ENCODE results near the gene EYA2. TPM values are rescaled to one million over a fixed set of nuclear protein-coding genes. Genes with fewer than 3 reads are reported as not detected.
A peak's percentile ranks its signal among the peaks of the same experiment; 100 is the strongest.

Gene EYA2
- total RNA-seq, 4 donors from 2014 or later = 9.7 to 22.1 (median 14.3) TPM

DNA sequence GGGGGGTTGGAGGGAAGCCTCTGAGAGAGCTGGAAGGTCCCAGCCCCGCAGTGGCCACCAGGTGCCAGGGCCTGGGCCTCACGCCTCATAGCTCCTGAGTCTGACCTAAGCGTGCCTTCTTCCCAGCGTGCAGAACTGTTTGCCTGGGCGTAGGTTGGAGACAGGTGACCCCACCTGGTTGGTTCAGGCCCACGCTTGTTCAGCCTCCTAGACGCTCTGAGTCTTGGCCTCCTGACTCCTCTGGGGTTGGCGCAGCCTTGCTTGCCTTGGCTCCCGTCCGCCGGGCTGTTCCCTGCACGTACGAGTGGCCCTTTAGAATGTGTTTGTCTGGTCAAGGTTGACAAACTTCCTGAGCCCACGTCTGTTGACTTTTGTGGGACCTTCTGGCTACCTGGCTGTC is 70.8 kb downstream of the EYA2 start:
- Histone ChIP-seq H3K4me3 (no peak overlapping the region), H3K36me3 (no peaks in the 10 kb centered on the region), H3K27me3 (peaks cover 0 to 9% (median 0%) of the 10 kb centered on the region in 4 donors), H3K9me3 (no peaks in the 10 kb centered on the region), H3K27ac (peak overlapping the region; percentile 71 to 87 (median 82)), H3K4me1 (peaks cover 18 to 69% (median 24%) of the 10 kb centered on the region in 3 donors)
- intact Hi-C loops (cut with DNase I) = no loop called here
- no peak for DNase-seq
- TF ChIP-seq POLR2A (IDR thresholded peaks at IDR 0.05) = no peak
- TF ChIP-seq, protein P1, sequence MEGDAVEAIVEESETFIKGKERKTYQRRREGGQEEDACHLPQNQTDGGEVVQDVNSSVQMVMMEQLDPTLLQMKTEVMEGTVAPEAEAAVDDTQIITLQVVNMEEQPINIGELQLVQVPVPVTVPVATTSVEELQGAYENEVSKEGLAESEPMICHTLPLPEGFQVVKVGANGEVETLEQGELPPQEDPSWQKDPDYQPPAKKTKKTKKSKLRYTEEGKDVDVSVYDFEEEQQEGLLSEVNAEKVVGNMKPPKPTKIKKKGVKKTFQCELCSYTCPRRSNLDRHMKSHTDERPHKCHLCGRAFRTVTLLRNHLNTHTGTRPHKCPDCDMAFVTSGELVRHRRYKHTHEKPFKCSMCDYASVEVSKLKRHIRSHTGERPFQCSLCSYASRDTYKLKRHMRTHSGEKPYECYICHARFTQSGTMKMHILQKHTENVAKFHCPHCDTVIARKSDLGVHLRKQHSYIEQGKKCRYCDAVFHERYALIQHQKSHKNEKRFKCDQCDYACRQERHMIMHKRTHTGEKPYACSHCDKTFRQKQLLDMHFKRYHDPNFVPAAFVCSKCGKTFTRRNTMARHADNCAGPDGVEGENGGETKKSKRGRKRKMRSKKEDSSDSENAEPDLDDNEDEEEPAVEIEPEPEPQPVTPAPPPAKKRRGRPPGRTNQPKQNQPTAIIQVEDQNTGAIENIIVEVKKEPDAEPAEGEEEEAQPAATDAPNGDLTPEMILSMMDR (IDR thresholded peaks at IDR 0.05) = peak in 1 of 6 experiments; percentile 13
- 69% methylated on average over 10 of the region's 14 CpGs; no CpG with 5 or more reads in 1 of the 2 donors for WGBS, 2 donors

- H3K27ac ChIP-seq = peak overlapping the region in 2 of 4 donors; percentile 83 to 87
- H3K4me1 ChIP-seq = peaks cover 18 to 78% (median 24%) of the 10 kb centered on the region in 3 donors
- intact Hi-C loops (cut with DNase I) = no loop called here
- DNase-seq = no peak
- no peaks in the 10 kb centered on the region for H3K9me3 ChIP-seq
- H3K27me3 ChIP-seq = peaks cover 0 to 6% (median 0%) of the 10 kb centered on the region in 4 donors
- no peaks in the 10 kb centered on the region for H3K36me3 ChIP-seq
- no peak for TF ChIP-seq POLR2A (IDR thresholded peaks at IDR 0.05)
- TF ChIP-seq, protein P1 (IDR thresholded peaks at IDR 0.05) = no peak
- H3K4me3 ChIP-seq = no peak overlapping the region
- 76 to 78% methylated on average over 1 to 2 of the region's 2 CpGs for WGBS, 2 donors
These were observed 73.0 kb downstream of the EYA2 start for GRCh38 chr20:46967646-46968045.

DNA sequence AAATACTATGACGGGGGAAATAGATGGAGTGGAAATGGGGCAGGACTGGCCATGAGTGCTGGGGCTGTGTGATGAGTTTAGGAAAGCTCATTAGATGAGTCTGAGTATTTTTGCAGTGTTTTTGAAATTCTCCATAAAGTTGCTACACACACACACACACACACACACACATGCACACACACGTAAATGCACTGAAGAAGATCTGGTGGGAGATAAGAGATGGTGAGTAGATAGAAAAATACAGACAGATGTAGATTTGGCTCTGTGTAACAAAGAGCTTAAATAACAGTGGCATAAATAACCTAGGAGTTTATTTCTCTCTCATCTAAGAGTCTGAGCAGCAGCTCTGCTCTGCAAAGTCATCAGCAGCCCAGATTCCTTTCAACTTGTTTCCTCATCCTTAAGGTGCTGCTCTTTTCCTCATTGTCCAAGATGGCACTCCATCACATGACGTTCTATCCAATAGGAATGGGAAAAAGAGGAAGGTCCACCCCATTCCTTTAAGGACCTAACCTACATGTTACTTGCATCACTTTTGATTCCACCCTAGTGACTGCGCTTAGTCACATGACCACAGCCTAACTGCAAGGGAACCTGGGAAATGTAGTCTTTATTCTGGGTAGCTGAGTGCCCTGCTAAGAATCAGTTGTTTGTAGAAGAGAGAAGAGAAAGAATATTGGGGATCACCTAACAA is 76.4 kb downstream of the EYA2 start:
- Histone ChIP-seq H3K36me3 (no peaks in the 10 kb centered on the region), H3K4me1 (peaks cover 8 to 75% (median 11%) of the 10 kb centered on the region in 3 donors), H3K27ac (no peak overlapping the region), H3K4me3 (no peak overlapping the region), H3K9me3 (no peaks in the 10 kb centered on the region), H3K27me3 (peaks cover 0 to 6% (median 0%) of the 10 kb centered on the region in 4 donors)
- DNase-seq = no peak
- intact Hi-C loops (cut with DNase I) = no loop called here
- TF ChIP-seq, protein P1 (IDR thresholded peaks at IDR 0.05) = no peak
- no peak for TF ChIP-seq POLR2A (IDR thresholded peaks at IDR 0.05)
- 39 to 50% methylated on average over 4 of the region's 4 CpGs for WGBS, 2 donors

DNA sequence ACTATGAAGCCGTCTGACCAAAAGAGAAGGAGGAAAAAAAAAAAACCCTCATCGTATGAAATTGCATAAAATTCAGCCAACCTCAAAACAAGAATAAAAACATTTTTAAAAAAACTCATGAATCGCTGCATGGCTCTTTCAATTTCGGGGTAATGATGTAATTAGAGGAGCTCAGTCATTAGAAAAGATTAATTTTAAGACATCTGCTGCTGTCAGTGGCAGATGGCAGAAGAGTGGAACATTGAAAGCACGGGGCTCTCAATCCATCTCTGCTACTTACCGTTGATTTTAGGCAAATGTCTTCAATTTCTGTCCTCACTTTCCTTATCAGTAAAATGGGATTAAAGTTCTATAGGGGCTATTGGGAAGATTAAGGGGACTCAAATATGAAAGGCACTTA is 79.1 kb downstream of the EYA2 start:
- TF ChIP-seq POLR2A (IDR thresholded peaks at IDR 0.05) = no peak
- TF ChIP-seq, protein P1 (IDR thresholded peaks at IDR 0.05) = no peak
- H3K27ac ChIP-seq = peak overlapping the region in 1 of 4 donors; percentile 60
- peaks cover 5 to 63% (median 11%) of the 10 kb centered on the region in 3 donors for H3K4me1 ChIP-seq
- H3K9me3 ChIP-seq = no peaks in the 10 kb centered on the region
- intact Hi-C loops (cut with DNase I) = no loop called here
- WGBS, 2 donors = 71 to 76% methylated on average over 6 of the region's 6 CpGs
- DNase-seq = no peak
- peaks cover 0 to 4% (median 0%) of the 10 kb centered on the region in 4 donors for H3K27me3 ChIP-seq
- H3K36me3 ChIP-seq = no peaks in the 10 kb centered on the region
- no peak overlapping the region for H3K4me3 ChIP-seq

DNA sequence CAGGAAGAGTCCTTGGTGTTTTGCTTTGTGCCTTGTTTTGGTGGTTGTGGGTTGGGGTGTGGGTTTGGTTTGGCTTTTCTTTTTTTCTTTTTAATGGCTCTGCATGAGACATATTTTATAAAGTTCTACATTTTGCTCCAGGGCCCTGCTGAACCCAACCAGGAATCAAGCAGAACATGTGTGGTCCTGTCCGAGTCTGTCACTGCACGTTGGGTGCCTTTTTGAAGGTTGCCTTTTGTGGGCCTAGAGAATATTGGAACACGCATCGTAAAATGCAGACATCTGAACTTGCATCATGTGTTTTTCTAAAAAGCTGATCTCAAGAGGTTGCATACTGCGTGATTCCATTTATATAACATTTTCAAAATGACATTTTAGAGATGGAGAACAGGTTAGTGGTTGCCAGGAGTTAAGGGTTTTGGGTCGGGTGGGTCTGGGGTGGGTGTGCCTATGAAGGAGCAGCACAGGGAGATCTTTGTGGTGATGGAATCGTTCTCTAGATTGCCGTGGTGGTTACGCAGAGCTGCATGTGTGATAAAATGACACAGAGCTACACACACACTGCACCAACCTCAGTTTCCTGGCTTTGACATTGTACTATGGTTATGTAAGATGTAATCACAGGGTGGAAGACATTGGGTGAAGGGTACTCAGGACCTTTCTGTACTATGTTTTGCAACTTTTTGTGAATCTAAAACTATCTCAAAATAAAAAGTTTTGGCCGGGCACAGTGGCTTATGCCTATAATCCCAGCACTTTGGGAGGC is 80.2 kb downstream of the EYA2 start:
- no peaks in the 10 kb centered on the region for H3K9me3 ChIP-seq
- no peak for DNase-seq
- H3K27me3 ChIP-seq = peaks cover 0 to 4% (median 0%) of the 10 kb centered on the region in 4 donors
- intact Hi-C loops (cut with DNase I) = no loop called here
- no peak overlapping the region for H3K4me3 ChIP-seq
- peaks cover 15 to 69% (median 15%) of the 10 kb centered on the region in 3 donors for H3K4me1 ChIP-seq
- peak overlapping the region; percentile 63 to 76 (median 70) for H3K27ac ChIP-seq
- no peaks in the 10 kb centered on the region for H3K36me3 ChIP-seq
- TF ChIP-seq, protein P1 (IDR thresholded peaks at IDR 0.05) = no peak
- no peak for TF ChIP-seq POLR2A (IDR thresholded peaks at IDR 0.05)
- WGBS, 2 donors = 28 to 47% methylated on average over 10 of the region's 10 CpGs
